ENCODE data around the gene C19orf53.
"Not testable (repeated sequence)": the region's sequence is repeated elsewhere in the genome, so short reads cannot be mapped to it uniquely, and the experiment has no call there.

Gene C19orf53

DNA sequence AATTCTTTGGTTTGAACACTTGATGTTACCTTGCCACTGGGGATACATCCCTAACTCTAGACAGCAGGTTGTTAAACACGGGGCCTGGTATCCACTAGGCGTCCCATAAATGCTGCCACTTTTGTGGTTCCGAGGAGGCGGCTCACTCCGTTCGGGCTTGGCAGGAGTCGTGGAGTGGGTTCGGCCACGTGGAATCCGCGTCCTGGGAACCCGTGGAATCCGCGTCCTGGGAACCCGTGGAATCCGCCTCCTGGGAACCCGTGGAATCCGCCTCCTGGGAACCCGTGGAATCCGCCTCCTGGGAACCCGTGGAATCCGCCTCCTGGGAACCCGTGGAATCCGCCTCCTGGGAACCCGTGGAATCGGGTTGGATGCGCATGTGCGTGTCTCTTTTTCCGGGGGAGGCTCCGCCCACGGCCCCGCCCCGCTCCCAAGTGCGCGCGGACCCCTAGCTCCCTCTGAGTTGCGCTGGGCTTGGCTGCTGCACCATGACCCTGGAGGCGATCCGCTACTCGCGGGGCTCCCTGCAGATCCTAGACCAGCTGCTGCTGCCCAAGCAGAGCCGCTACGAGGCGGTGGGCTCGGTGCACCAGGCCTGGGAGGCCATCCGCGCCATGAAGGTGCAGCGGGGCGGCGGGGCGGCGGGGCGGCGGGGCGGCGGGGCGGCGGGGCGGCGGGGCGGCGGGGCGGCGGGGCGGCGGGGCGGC is 10.0 kb upstream of the C19orf53 start, which contains the start of gene MRI1:
Gene MRI1 (plus strand): TSS at position 422 of the 707 bp plus-strand sequence. CDS start 67 bp downstream, at position 489.
- DNase-seq: peak; percentile 79

- peak; percentile 44 for DNase-seq
Measured at GRCh38 chr19:13764821-13765394, 9.3 kb upstream of the C19orf53 start.

GRCh38 chr19:13765395-13766094 is 8.7 kb upstream of the C19orf53 start:
- DNase-seq: no peak

DNA sequence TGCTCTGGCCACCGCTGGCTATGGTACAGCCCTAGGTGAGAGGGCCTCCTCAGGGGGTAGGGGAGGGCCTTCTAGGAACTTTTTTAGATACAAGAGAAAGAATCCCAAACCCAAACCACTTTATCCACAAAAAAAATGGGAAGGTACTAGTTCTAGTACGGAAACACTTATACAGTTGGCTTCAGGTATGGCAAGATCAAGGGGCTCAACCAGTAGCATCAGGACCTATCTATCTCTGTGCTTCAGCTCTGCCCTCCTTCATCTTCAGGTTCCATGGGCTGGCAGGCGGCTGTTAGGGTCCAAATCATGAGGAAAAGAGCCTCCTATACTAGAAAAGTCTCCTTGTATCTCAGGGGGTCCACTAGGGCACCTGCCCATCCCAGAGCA is 8.2 kb upstream of the C19orf53 start:
- no peak for DNase-seq

DNA sequence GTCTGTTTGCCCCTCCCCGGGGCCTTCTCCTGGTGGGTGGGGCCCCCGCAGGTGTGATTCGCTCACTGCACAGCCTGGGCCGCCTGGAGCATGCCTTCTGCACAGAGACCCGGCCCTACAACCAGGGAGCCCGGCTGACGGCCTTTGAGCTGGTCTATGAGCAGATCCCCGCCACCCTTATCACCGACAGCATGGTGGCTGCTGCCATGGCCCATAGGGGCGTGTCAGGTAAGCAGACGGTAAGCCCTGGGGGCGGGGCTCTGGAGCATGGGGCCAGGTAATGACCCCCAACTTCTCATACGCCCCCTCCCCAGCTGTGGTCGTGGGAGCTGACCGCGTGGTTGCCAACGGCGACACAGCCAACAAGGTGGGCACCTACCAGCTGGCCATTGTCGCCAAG is 5.7 kb upstream of the C19orf53 start:
- no peak for DNase-seq

GRCh38 chr19:13770013-13770635 is 4.1 kb upstream of the C19orf53 start:
- DNase-seq: no peak

GRCh38 chr19:13778398-13778797 is 4.1 kb downstream of the C19orf53 start:
- DNase-seq: no peak

GRCh38 chr19:13778847-13779246 is 4.6 kb downstream of the C19orf53 start:
- DNase-seq: no peak

DNA sequence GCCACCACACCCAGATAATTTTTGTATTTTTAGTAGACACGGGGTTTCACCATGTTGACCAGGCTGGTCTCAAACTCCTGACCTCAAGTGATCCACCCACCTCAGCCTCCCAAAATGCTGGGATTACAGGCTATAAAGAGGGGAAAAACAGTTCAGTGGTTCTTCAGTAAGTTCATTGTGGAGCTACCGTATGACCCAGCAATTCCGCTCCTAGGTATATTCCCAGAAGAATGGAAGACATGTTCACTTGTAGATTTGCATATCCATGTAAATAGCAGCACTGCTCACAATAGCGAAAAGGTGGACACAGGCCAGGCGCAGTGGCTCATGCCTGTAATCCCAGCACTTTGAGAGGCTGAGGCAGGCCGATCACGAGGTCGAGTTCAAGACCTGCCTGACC is 5.5 kb downstream of the C19orf53 start:
- DNase-seq: not testable (repeated sequence)

GRCh38 chr19:13781547-13781946 is 7.3 kb downstream of the C19orf53 start:
- DNase-seq: no peak

DNA sequence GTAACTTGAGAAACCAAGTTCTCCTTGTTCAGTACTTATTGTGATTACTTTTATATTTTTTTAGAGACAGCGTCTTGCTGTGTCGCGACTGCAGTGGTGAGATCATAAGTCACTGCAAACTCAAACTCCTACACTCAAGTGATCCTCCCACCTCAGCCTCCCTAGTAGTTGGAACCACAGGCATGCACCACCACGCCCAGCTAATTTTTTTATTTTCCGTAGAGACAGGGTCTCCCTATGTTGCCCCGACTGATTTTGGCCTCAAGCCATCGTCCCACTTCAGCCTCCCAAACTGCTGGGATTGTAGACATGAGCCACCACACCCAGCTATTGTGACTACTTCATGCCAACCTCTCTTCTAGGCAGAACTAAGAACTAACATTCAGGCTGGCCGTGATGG is 8.3 kb downstream of the C19orf53 start:
- DNase-seq: no peak

DNA sequence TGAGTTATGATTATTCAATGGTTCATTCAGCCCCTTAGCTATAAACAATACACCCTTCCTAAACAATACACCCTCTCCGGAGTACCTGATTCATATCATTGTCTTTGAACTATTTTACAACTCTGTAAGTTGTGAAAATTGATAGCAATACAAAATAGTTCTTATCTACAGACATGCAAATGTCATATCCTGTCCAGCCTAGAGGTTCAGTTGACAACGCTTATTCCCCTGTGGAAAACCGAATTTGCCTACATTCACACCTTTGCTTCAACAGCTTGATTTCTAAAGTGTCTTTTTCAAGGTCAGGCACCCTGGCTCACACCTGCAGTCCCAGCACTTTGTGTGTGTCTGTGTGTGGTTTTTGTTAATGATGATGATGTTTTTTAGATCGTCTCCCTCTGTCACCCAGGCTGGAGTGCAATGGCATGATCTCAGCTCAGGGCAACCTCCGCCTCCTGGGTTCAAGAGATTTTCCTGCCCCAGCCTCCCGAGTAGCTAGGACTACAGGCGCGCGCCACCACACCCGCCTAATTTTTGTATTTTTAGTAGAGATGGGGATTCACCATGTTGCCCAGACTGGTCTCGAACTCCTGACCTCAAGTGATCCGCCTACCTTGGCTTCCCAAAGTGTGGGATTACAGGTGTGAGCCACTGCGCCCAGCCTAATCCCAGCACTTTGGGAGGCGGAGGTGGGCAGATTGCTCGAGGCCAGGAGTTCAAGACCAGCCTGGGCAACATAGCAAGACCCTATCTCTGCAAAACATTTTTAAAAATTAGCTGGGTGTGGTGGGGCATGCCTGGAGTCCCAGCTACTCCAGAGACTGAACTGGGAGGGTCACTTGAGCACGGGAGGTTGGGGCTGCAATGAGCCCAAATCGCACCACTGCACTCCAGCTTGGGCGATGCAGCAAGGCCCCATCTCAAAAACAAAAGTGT is 9.6 kb downstream of the C19orf53 start:
- DNase-seq: no peak

DNA sequence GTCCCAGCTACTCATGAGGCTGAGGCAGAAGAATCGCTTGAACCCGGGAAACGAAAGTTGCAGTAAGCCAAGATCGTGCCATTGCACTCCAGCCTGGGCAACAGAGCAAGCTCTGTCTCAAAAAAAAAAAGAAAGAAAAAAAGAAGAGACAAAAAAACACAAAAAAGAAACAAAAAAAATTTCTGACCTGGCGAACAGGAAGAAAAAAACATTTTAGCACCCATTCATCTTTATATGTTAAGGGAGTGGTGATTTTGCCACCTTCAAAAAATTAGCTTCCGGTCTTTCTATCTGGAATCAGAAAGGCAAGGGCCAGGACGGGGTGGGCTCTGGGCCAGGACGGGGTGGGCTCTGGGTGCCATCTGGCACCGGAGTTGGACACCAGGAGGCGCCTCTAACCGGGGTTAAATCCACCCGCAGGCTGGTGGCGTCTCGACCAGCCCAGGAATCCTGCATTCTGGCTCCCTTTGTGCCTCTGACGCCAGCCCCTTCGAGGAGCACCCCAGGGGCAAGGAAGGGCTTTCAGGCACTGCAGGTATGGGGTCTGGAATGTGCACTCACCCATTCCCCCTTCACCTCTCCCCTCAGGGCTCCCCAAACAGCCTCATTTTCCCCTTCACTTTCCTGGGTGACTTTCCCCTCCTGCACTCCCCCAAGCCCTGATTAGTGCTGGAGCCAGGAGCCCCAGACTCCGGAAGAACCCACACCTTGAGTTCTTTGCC is 10.6 kb downstream of the C19orf53 start:
- DNase-seq: peak; percentile 79

- no peak for DNase-seq
Measured at GRCh38 chr19:13788991-13789390, 14.7 kb downstream of the C19orf53 start.

DNA sequence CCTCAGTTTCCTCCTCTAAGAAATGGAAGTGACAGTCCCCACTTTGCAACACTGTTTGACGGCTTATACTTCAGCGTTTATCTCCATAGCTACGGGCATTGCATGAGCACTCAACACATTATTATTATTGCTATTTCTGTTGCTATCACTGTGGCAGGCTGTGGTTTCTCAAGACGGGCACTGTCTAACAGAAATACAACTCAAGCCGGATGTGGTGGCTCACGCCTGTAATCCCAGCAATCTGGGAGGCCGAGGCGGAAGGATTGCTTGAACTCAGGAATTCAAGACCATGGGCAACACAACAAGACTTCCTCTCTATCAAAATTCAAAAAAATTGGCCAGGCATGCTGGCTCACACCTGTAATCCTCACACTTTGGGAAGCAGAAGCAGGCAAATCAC is 16.1 kb downstream of the C19orf53 start:
- no peak for DNase-seq

- DNase-seq: not testable (repeated sequence)
Measured at GRCh38 chr19:13793317-13793716, 19.1 kb downstream of the C19orf53 start.

- DNase-seq: peak; percentile 81
Measured at GRCh38 chr19:13794398-13794756, 20.1 kb downstream of the C19orf53 start.

GRCh38 chr19:13794757-13795589 is 20.7 kb downstream of the C19orf53 start, which contains the start of gene ZSWIM4:
Gene ZSWIM4, plus strand, starts transcription at chr19:13795443. Its CDS starts 206 bp downstream, at chr19:13795649.
- DNase-seq: peak; percentile 99

- DNase-seq: no peak
Measured at GRCh38 chr19:13795595-13796300, 21.5 kb downstream of the C19orf53 start.

Data from RPMI8226 (cell line).